H1 (cell line): ENCODE measurements around the gene WRAP73. TPM values are rescaled to one million over a fixed set of nuclear protein-coding genes. Genes with fewer than 3 reads are reported as not detected.

Source experiments
- CHD7 ChIP-seq: fragments of 300-600 bp; sonication (generic); IDR thresholded peaks from 2 replicates; pipeline ENCODE4 v1.7.1; 2012; ENCODE audit warnings: low read length, moderate library complexity, mild to moderate bottlenecking, inconsistent platforms; ENCODE audit not compliant: insufficient replicate concordance
- E2F6 ChIP-seq: IDR thresholded peaks from 2 replicates; pipeline ENCODE4 v1.6.1; 2012; ENCODE audit warnings: inconsistent platforms
- KDM4A ChIP-seq: IDR thresholded peaks from one replicate; pipeline ENCODE4 v1.7.1; 2012; ENCODE audit warnings: low read depth, mild to moderate bottlenecking, moderate library complexity, low read length, inconsistent platforms; ENCODE audit not compliant: severe bottlenecking
- MAX ChIP-seq: IDR thresholded peaks from 2 replicates; pipeline ENCODE4 v1.6.1; 2012; ENCODE audit warnings: inconsistent platforms
- RBBP5 ChIP-seq: IDR thresholded peaks from 2 replicates; pipeline ENCODE4 v1.7.1; 2012; ENCODE audit warnings: low read depth, mild to moderate bottlenecking, inconsistent platforms, low read length, moderate library complexity, borderline replicate concordance
- polyA plus RNA-seq, 7 experiments: library from polyadenylated mRNA; depleted of rRNA in 3 of 7; stranded (reverse) in 5 of 7; unstranded in 2 of 7; fragments of >200 nt in 5 of 7; fragments of 200-250 nt in 2 of 7; gene quantifications; 1 replicate in 5 of 7; 2 replicates in 1 of 7; 4 replicates in 1 of 7; pipeline versions ENCODE4 v1.2.1 to v1.2.3, GENCODE V29; 2011 to 2013; ENCODE audit warnings: missing spikeins in 2 of 7, mixed read lengths in 2 of 7
- total RNA-seq: library from RNA; stranded (reverse); fragmentation: NEBNext Ultra II Directional; extraction: Animal tissue kit (Norgen Biotek cat#: 25700); gene quantifications from 2 replicates; pipeline ENCODE4 v1.2.1, GENCODE V29; 2021

The WRAP73 gene
- total and polyA plus RNA-seq, 2 of the 8 experiments (the other 6 are each of a cell fraction or from before 2014, with no cell fraction given) = 30.3 to 50.7 TPM

- TF ChIP-seq CHD7 = no peak
- TF ChIP-seq E2F6 = 0 out of 2 replicates have a peak, but pooled peaks have one; percentile 14
- peak; percentile 57 for TF ChIP-seq KDM4A
- 0 out of 2 replicates have a peak, but pooled peaks have one; percentile 72 for TF ChIP-seq RBBP5
- peak; percentile 61 for TF ChIP-seq MAX
Measured at GRCh38 chr1:3611170-3612019, 38.5 kb downstream of the WRAP73 start, which contains the start of gene MEGF6 (continued).
